Measurements from ENCODE around the gene THADA.

- TF ChIP-seq CTCF (conservative IDR thresholded peaks at IDR 0.05; ENCODE audit: low read length): no peak
- no peak for TF ChIP-seq EZH2phosphoT487 (IDR thresholded peaks at IDR 0.05; ENCODE audit: borderline replicate concordance, low read depth, low read length)
These were observed 410.7 kb downstream of the THADA start for GRCh38 chr2:43185146-43185545.

All from OCI-LY7 (cell line).